ENCODE measurements around the gene MPRIP. TPM values are rescaled to one million over a fixed set of nuclear protein-coding genes. Genes with fewer than 3 reads are reported as not detected.

Gene MPRIP
- total and polyA plus RNA-seq, 2 of the 13 experiments (the other 11 are each of a cell fraction or from before 2014, with no cell fraction given) = 50.2 to 52.4 TPM

- in situ Hi-C loops (cut with HindIII; ENCODE audit: extremely low pct_ligation_motif_present, low pct_unique_long_range_greater_than_20kb) = no loop called here
- Histone ChIP-seq H3K9ac (ENCODE audit: insufficient read depth, low read depth, low read length) (no peak overlapping the region), H3K4me3 (replicated peaks in 1 of 3; ENCODE audit: insufficient read depth in 1 of 3, low read depth in 2 of 3, low read length in 3 of 3) (no peak overlapping the region), H3K4me2 (ENCODE audit: low read depth, low read length) (no peak overlapping the region), H3K79me2 (ENCODE audit: insufficient read depth, low read length) (no peaks in the 10 kb centered on the region), H3K9me3 (ENCODE audit: low read length) (no peaks in the 10 kb centered on the region), H4K20me1 (ENCODE audit: insufficient read depth, low read length) (no peaks in the 10 kb centered on the region), H3K27ac (ENCODE audit: extremely low read length, insufficient read depth, low read length) (no peak overlapping the region), H2AFZ (ENCODE audit: low read length) (no peak overlapping the region), H3K27me3 (ENCODE audit: control insufficient read depth in 1 of 2, insufficient read depth in 2 of 2, low read length in 2 of 2) (no peaks in the 10 kb centered on the region), H3K36me3 (replicated peaks in 1 of 2; ENCODE audit: control insufficient read depth in 1 of 2, insufficient read depth in 2 of 2, low read length in 2 of 2) (peaks cover 14 to 52% of the 10 kb centered on the region in 2 experiments; a peak in 4 of 5 replicates), H3K4me1 (ENCODE audit: insufficient read depth, low read length) (no peaks in the 10 kb centered on the region)
- DNase-seq (ENCODE audit: low spot score) (no peak), ATAC-seq (no peak), FAIRE-seq (no peak)
- ChIA-PET CTCF (ENCODE audit: low intra/inter-chr PET ratio, low total read pairs) (no interaction called here), POLR2A (no interaction called here)
- intact Hi-C loops (cut with micrococcal nuclease; ENCODE audit: unreplicated experiment) = no loop called here
- 100% methylated on average over 2 of the region's 5 CpGs for WGBS (ENCODE audit: low lambda C conversion rate)
- BruUV-seq (replicated peaks) = no TSS peak
- no peak for TF ChIP-seq HDAC6 (IDR thresholded peaks at IDR 0.05; ENCODE audit: low read depth, low read length)
- TF ChIP-seq ZGPAT (CRISPR knock-in tag; IDR thresholded peaks at IDR 0.05) = no peak
These were observed 126.1 kb downstream of the MPRIP start for GRCh38 chr17:17168401-17168800.

- BruUV-seq (replicated peaks) = no TSS peak
- Histone ChIP-seq H3K4me1 (ENCODE audit: insufficient read depth, low read length) (no peaks in the 10 kb centered on the region), H3K9me3 (ENCODE audit: low read length) (no peaks in the 10 kb centered on the region), H3K4me3 (replicated peaks in 1 of 3; ENCODE audit: insufficient read depth in 1 of 3, low read depth in 2 of 3, low read length in 3 of 3) (no peak overlapping the region), H2AFZ (ENCODE audit: low read length) (no peak overlapping the region), H3K27me3 (ENCODE audit: control insufficient read depth in 1 of 2, insufficient read depth in 2 of 2, low read length in 2 of 2) (no peaks in the 10 kb centered on the region), H3K9ac (ENCODE audit: insufficient read depth, low read depth, low read length) (no peak overlapping the region), H3K36me3 (replicated peaks in 1 of 2; ENCODE audit: control insufficient read depth in 1 of 2, insufficient read depth in 2 of 2, low read length in 2 of 2) (peaks cover 17 to 57% of the 10 kb centered on the region in 2 experiments; a peak in 4 of 5 replicates), H3K79me2 (ENCODE audit: insufficient read depth, low read length) (no peaks in the 10 kb centered on the region), H4K20me1 (ENCODE audit: insufficient read depth, low read length) (no peaks in the 10 kb centered on the region), H3K4me2 (ENCODE audit: low read depth, low read length) (no peak overlapping the region), H3K27ac (ENCODE audit: extremely low read length, insufficient read depth, low read length) (no peak overlapping the region)
- CTCF ChIA-PET (ENCODE audit: low intra/inter-chr PET ratio, low total read pairs) = no interaction called here
- FAIRE-seq = no peak
- intact Hi-C loops (cut with micrococcal nuclease; ENCODE audit: unreplicated experiment) (no loop called here), in situ Hi-C loops (cut with HindIII; ENCODE audit: extremely low pct_ligation_motif_present, low pct_unique_long_range_greater_than_20kb) (no loop called here)
- no peak for TF ChIP-seq PITX1 (CRISPR knock-in tag; IDR thresholded peaks at IDR 0.05)
- no peak for TF ChIP-seq HNF4A (CRISPR knock-in tag; IDR thresholded peaks at IDR 0.05)
- TF ChIP-seq GMEB2 (CRISPR knock-in tag; IDR thresholded peaks at IDR 0.05; ENCODE audit: low read depth) = no peak
- no peak for TF ChIP-seq TCF12 (IDR thresholded peaks at IDR 0.05)
- TF ChIP-seq TCF12 (CRISPR knock-in tag; IDR thresholded peaks at IDR 0.05) = no peak
- POLR2A ChIA-PET = no interaction called here
- WGBS (ENCODE audit: low lambda C conversion rate) = 97% methylated on average over 4 of the region's 4 CpGs
- no peak for ATAC-seq
- DNase-seq (ENCODE audit: low spot score) = no peak
These were observed 127.1 kb downstream of the MPRIP start for GRCh38 chr17:17169396-17169795.
